Esophagus muscularis mucosa (tissue), 4 donors: ENCODE data around the gene NPAS3. TPM values are rescaled to one million over a fixed set of nuclear protein-coding genes. Genes with fewer than 3 reads are reported as not detected.

Experiments
- DNase-seq: peaks from one replicate; pipeline ENCODE4 v3.0.0-alpha.2; 2017; ENCODE audit errors: extremely low spot score
- H3K27ac ChIP-seq, 4 donors: fragments of 200-600 bp; sonication (generic); replicated peaks in 1 of 4; 1 replicate in 3 of 4; 2 replicates in 1 of 4; pipeline ENCODE4 v1.5.1; 2016 to 2019; ENCODE audit warnings: mild to moderate bottlenecking in 1 of 4
- H3K27me3 ChIP-seq, 4 donors: fragments of 200-600 bp; sonication (generic); one replicate each; pipeline versions ENCODE4 v1.5.1 to v1.6.0; 2016 to 2019
- H3K36me3 ChIP-seq, 4 donors: fragments of 200-600 bp; sonication (generic); one replicate each; pipeline ENCODE4 v1.5.1; 2016 to 2019
- H3K4me1 ChIP-seq, 4 donors: fragments of 200-600 bp; sonication (generic); one replicate each; pipeline ENCODE4 v1.5.1; 2016 to 2019
- H3K4me3 ChIP-seq, 4 donors: fragments of 200-600 bp; sonication (generic); 1 replicate in 2 of 4; 2 replicates in 2 of 4; pipeline ENCODE4 v1.5.1; 2016 to 2019; ENCODE audit warnings: mild to moderate bottlenecking in 4 of 4, moderate library complexity in 1 of 4
- H3K9me3 ChIP-seq, 4 donors: fragments of 200-600 bp; sonication (generic); 1 replicate in 3 of 4; 2 replicates in 1 of 4; pipeline ENCODE4 v1.5.1; 2016 to 2019
- EP300 ChIP-seq: sonication (generic); formaldehyde crosslinking; IDR thresholded peaks from one replicate; pipeline ENCODE4 v1.6.1; 2017; ENCODE audit warnings: antibody characterized with exemption
- POLR2A ChIP-seq: fragments of 450-650 bp; IDR thresholded peaks from one replicate; pipeline ENCODE4 v1.6.1; 2017; ENCODE audit warnings: antibody characterized with exemption, moderate library complexity, mild to moderate bottlenecking, low read depth
- POLR2AphosphoS5 ChIP-seq, 2 donors: sonication (generic); formaldehyde crosslinking; IDR thresholded peaks; one replicate each; pipeline ENCODE4 v1.6.1; 2017; ENCODE audit warnings: antibody characterized with exemption in 2 of 2
- WGBS: methylation state at CpG from one replicate; pipeline ENCODE4 v1.1.5; 2018; 5-methylcytosine and 5-hydroxymethylcytosine counted together
- intact Hi-C: fragments of 100-400 bp; cut with DNase I; formaldehyde crosslinking; loops from one replicate; pipeline ENCODE4 v1.15.1; 2023
- total RNA-seq, 4 donors: library from RNA; depleted of rRNA; stranded (reverse); fragments of >200 nt; gene quantifications; one replicate each; pipeline versions ENCODE4 v1.1.0 to v1.2.1, GENCODE V29; 2016
- TF ChIP-seq, protein P1 (sequence below), 3 experiments: fragments of 200-600 bp in 2 of 3; fragments of 450-650 bp in 1 of 3; sonication (generic) in 2 of 3; IDR thresholded peaks; one replicate each; pipeline ENCODE4 v1.5.1; 2017 to 2019; ENCODE audit warnings: antibody characterized with exemption in 3 of 3, mild to moderate bottlenecking in 2 of 3, moderate library complexity in 1 of 3

Gene NPAS3
- total RNA-seq, 4 donors from 2014 or later = 3.3 to 7.3 (median 5.8) TPM

DNA sequence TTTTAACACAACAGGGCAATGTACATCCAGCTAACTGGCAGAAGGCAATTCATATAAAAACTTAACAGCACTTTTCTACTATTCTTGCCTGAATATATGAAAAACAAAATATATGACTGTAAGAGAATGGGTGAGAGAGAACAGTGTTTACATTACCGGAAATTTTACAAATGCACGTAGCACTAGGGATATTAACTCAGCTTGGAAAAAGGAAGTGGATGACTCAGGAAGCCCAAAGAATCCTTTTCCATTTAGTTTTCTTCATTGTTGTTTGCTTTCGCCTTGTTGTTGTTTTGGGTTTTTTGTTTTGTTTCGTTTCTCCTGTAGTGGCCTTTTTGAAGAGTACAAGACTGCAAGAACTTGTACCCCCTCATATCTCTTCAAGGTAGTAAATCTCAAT lies 716.7 kb downstream of the NPAS3 start:
- Histone ChIP-seq H3K4me3 (no peak overlapping the region), H3K27me3 (no peaks in the 10 kb centered on the region), H3K36me3 (no peaks in the 10 kb centered on the region), H3K4me1 (no peaks in the 10 kb centered on the region), H3K27ac (no peak overlapping the region), H3K9me3 (no peaks in the 10 kb centered on the region)
- 67% methylated on average over 4 of the region's 4 CpGs for WGBS
- TF ChIP-seq, protein P1, sequence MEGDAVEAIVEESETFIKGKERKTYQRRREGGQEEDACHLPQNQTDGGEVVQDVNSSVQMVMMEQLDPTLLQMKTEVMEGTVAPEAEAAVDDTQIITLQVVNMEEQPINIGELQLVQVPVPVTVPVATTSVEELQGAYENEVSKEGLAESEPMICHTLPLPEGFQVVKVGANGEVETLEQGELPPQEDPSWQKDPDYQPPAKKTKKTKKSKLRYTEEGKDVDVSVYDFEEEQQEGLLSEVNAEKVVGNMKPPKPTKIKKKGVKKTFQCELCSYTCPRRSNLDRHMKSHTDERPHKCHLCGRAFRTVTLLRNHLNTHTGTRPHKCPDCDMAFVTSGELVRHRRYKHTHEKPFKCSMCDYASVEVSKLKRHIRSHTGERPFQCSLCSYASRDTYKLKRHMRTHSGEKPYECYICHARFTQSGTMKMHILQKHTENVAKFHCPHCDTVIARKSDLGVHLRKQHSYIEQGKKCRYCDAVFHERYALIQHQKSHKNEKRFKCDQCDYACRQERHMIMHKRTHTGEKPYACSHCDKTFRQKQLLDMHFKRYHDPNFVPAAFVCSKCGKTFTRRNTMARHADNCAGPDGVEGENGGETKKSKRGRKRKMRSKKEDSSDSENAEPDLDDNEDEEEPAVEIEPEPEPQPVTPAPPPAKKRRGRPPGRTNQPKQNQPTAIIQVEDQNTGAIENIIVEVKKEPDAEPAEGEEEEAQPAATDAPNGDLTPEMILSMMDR (IDR thresholded peaks at IDR 0.05) = no peak
- TF ChIP-seq EP300 (no peak), POLR2A (no peak), POLR2AphosphoS5 (IDR thresholded peaks at IDR 0.05) (no peak)
- intact Hi-C loops = no loop called here
- no peak for DNase-seq

DNA sequence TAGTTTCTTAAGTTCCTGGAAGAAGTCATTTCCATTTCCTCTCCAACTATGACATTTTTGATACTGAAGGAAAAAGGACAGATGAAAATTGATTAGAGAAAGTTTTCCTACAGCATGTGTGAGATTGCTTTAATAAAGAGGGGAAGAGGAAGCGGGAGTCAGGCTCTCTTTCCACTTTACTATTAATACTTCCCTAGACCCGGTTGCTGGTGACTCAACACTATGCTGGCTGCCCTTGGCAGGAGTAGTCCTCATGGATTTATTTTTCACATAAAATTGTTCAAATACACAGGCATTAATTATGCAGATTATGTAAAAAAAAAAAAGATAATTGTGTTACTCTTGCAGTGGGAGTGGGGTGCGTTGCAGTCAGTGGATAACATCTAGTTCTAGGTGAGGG lies 718.8 kb downstream of the NPAS3 start:
- TF ChIP-seq, protein P1 (IDR thresholded peaks at IDR 0.05) = no peak
- no peak for TF ChIP-seq POLR2AphosphoS5 (IDR thresholded peaks at IDR 0.05)
- TF ChIP-seq EP300 = no peak
- TF ChIP-seq POLR2A = no peak
- DNase-seq = no peak
- intact Hi-C loops = no loop called here
- no peak overlapping the region for H3K4me3 ChIP-seq
- no peaks in the 10 kb centered on the region for H3K9me3 ChIP-seq
- no peaks in the 10 kb centered on the region for H3K27me3 ChIP-seq
- H3K4me1 ChIP-seq = no peaks in the 10 kb centered on the region
- H3K27ac ChIP-seq = no peak overlapping the region
- H3K36me3 ChIP-seq = no peaks in the 10 kb centered on the region
- WGBS = 67% methylated on average over 3 of the region's 3 CpGs

DNA sequence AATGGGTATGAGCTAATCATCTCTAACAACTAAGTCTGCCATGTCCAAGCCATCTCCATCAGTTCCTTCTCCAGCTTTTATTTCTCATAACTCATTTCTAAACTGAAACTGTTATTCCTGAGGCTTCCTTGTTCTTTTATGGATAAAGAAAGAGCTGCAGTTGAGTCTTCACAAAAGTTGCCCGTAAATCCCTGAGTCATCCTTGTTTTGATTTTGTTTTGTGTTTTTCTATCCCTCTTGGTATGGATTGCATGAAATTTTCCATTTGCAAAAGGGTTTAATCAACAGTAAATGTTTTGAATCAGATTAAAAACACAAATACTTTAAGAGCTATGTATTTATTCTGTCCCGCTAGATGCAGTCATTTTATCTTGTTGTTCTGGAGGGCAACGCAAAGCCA lies 721.6 kb downstream of the NPAS3 start:
- Histone ChIP-seq H3K4me1 (no peaks in the 10 kb centered on the region), H3K4me3 (no peak overlapping the region), H3K9me3 (peaks cover 0 to 12% (median 0%) of the 10 kb centered on the region in 4 donors), H3K27ac (no peak overlapping the region), H3K27me3 (no peaks in the 10 kb centered on the region), H3K36me3 (no peaks in the 10 kb centered on the region)
- intact Hi-C loops = no loop called here
- no peak for DNase-seq
- no peak for TF ChIP-seq POLR2AphosphoS5 (IDR thresholded peaks at IDR 0.05)
- no peak for TF ChIP-seq POLR2A
- TF ChIP-seq, protein P1 (IDR thresholded peaks at IDR 0.05) = no peak
- no peak for TF ChIP-seq EP300
- 95% methylated on average over 3 of the region's 3 CpGs for WGBS

DNA sequence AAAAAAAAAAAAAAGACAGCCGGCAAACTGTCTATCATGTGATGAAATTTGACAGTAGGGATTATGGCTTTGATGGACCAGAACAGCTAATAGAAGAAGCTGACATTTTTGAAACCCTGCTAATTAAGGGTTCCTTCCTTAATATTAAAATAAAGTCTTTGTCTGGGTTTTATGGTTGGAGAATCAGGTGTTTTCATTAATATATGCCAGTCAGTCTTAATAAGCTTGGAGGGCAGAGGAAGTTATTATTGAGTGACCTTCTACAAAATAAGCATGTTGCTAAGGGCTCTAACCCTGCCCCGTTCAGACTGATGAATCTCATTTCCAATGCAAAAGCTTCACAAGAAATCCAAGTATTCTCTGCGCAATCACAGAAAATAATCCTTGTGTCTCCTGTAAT lies 722.4 kb downstream of the NPAS3 start:
- no peaks in the 10 kb centered on the region for H3K27me3 ChIP-seq
- H3K4me3 ChIP-seq = no peak overlapping the region
- no peak overlapping the region for H3K27ac ChIP-seq
- WGBS = 88% methylated on average over 3 of the region's 3 CpGs
- no peaks in the 10 kb centered on the region for H3K36me3 ChIP-seq
- H3K9me3 ChIP-seq = peaks cover 0 to 12% (median 0%) of the 10 kb centered on the region in 4 donors
- intact Hi-C loops = no loop called here
- DNase-seq = no peak
- H3K4me1 ChIP-seq = no peaks in the 10 kb centered on the region
- no peak for TF ChIP-seq EP300
- TF ChIP-seq POLR2AphosphoS5 (IDR thresholded peaks at IDR 0.05) = no peak
- TF ChIP-seq, protein P1 (IDR thresholded peaks at IDR 0.05) = no peak
- no peak for TF ChIP-seq POLR2A

DNA sequence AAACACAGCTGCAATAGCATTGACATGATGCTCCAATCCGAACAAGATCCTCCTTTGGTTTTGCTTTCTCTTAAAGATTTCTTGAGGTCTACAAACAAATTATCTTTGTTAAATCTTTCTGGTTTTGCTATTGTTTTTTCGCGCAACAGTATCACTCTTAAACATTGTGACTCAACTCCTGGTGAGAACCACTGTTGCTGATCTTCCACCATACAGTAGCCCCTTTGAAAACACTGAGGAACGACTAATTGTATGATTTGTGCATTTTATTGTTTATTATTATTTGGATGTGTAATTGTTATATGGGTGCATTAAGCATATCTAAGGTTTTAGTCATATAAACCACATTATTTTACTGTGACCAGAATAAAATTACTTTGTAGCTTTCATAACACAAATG lies 729.4 kb downstream of the NPAS3 start:
- Histone ChIP-seq H3K9me3 (peaks cover 0 to 12% (median 0%) of the 10 kb centered on the region in 4 donors), H3K4me3 (no peak overlapping the region), H3K36me3 (no peaks in the 10 kb centered on the region), H3K27me3 (no peaks in the 10 kb centered on the region), H3K4me1 (no peaks in the 10 kb centered on the region), H3K27ac (no peak overlapping the region)
- no peak for DNase-seq
- intact Hi-C loops = no loop called here
- 89% methylated on average over 4 of the region's 4 CpGs for WGBS
- TF ChIP-seq EP300 (no peak), POLR2A (no peak), POLR2AphosphoS5 (IDR thresholded peaks at IDR 0.05) (no peak)
- TF ChIP-seq, protein P1 (IDR thresholded peaks at IDR 0.05) = no peak
